Measurements from ENCODE around the gene SEPHS2.

DNA sequence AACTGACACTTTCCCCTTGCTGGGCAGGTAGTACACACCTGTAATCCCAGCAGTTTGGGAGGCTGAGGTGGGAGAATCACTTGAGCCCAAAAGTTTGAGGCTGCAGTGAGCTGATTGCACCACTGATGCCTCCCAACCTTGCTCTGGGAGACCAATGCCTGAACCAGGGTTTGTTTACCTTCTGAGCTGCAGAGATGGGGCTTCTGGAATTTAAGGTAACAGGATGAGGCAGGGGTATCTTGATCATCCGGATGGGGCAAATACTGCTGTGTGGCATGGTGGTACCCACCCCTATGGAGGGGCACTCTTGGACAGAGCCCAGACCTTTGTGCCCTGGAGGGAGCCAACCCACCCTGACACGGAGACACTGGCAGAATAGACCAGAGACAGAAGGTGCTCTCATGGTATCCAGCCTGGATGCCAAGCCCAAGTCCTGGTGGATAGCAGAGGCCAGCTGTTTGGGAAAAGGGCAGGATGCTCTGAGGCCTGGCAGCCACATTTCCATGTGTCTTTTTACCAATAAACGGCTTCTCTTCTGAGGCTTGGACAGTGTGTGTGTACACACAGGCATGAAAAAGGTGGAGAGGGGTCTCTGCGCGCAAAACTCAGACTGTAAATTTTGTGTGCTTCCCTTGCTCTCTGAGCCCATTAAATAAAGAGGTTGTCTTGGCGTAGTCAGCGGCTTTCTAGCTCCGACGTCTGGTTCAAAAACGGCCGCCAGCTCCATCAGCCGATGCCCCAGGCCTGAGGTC lies 46.1 kb downstream of the SEPHS2 start:
- no peak for TF ChIP-seq EZH2 (IDR thresholded peaks at IDR 0.05; ENCODE audit: borderline replicate concordance, low read depth, low read length, severe bottlenecking)
- TF ChIP-seq, protein P1, sequence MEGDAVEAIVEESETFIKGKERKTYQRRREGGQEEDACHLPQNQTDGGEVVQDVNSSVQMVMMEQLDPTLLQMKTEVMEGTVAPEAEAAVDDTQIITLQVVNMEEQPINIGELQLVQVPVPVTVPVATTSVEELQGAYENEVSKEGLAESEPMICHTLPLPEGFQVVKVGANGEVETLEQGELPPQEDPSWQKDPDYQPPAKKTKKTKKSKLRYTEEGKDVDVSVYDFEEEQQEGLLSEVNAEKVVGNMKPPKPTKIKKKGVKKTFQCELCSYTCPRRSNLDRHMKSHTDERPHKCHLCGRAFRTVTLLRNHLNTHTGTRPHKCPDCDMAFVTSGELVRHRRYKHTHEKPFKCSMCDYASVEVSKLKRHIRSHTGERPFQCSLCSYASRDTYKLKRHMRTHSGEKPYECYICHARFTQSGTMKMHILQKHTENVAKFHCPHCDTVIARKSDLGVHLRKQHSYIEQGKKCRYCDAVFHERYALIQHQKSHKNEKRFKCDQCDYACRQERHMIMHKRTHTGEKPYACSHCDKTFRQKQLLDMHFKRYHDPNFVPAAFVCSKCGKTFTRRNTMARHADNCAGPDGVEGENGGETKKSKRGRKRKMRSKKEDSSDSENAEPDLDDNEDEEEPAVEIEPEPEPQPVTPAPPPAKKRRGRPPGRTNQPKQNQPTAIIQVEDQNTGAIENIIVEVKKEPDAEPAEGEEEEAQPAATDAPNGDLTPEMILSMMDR (IDR thresholded peaks at IDR 0.05; ENCODE audit: borderline replicate concordance, extremely low read depth, low read length, poor library complexity, severe bottlenecking), result no peak
